Endodermal cell (in vitro differentiated cells): ENCODE results near the gene POU2F3. TPM values are rescaled to one million over a fixed set of nuclear protein-coding genes. Genes with fewer than 3 reads are reported as not detected.

Experiments
- DNase-seq: peaks from one replicate; pipeline ENCODE4 v3.0.0-alpha.2; 2017
- H3K27ac ChIP-seq: 2 replicates; pipeline ENCODE4 v1.5.1; 2013; ENCODE audit warnings: mild to moderate bottlenecking, low read depth, low read length, moderate library complexity
- H3K27me3 ChIP-seq: 2 replicates; pipeline ENCODE4 v1.6.1; 2013; ENCODE audit warnings: mild to moderate bottlenecking, low read length, moderate library complexity; ENCODE audit not compliant: insufficient read depth, control insufficient read depth, poor library complexity, severe bottlenecking
- H3K36me3 ChIP-seq: 2 replicates; pipeline ENCODE4 v1.7.0; 2013; ENCODE audit warnings: mild to moderate bottlenecking, low read length, moderate library complexity; ENCODE audit not compliant: control insufficient read depth, insufficient read depth
- H3K4me1 ChIP-seq: one replicate; pipeline ENCODE4 v1.7.0; 2013; ENCODE audit warnings: low read length; ENCODE audit not compliant: control insufficient read depth, insufficient read depth
- H3K4me3 ChIP-seq: 2 replicates; pipeline ENCODE4 v1.5.1; 2013; ENCODE audit warnings: mild to moderate bottlenecking, low read length, moderate library complexity
- H3K9ac ChIP-seq: 2 replicates; pipeline ENCODE4 v1.6.1; 2013; ENCODE audit warnings: mild to moderate bottlenecking, low read length, moderate library complexity; ENCODE audit not compliant: poor library complexity, severe bottlenecking; ENCODE audit errors: extremely low read depth
- H3K9me3 ChIP-seq: 2 replicates; pipeline ENCODE4 v1.6.1; 2013; ENCODE audit warnings: mild to moderate bottlenecking, low read length, moderate library complexity; ENCODE audit not compliant: control insufficient read depth
- H3K27ac Mint-ChIP-seq: 2 replicates; pipeline ENCODE4 v1.8.0; 2020; ENCODE audit warnings: mixed read lengths
- H3K27me3 Mint-ChIP-seq: 2 replicates; pipeline ENCODE4 v1.8.0; 2021; ENCODE audit warnings: mild to moderate bottlenecking, mixed read lengths; ENCODE audit not compliant: insufficient read depth
- H3K36me3 Mint-ChIP-seq: 2 replicates; pipeline ENCODE4 v1.8.0; 2020; ENCODE audit warnings: low read depth, mixed read lengths
- H3K4me1 Mint-ChIP-seq: 2 replicates; pipeline ENCODE4 v1.8.0; 2020; ENCODE audit warnings: mixed read lengths
- H3K4me3 Mint-ChIP-seq: 2 replicates; pipeline ENCODE4 v1.8.0; 2020; ENCODE audit warnings: mild to moderate bottlenecking, moderate library complexity, mixed read lengths
- H3K9me3 Mint-ChIP-seq: 2 replicates; pipeline ENCODE4 v1.8.0; 2020; ENCODE audit warnings: mild to moderate bottlenecking, mixed read lengths
- WGBS, 2 experiments: methylation state at CpG; one replicate each; pipeline versions ENCODE4 v1.1.5 to v1.1.7; 2013; ENCODE audit warnings: missing lambda C conversion rate in 2 of 2, mixed read lengths in 1 of 2; ENCODE audit not compliant: insufficient coverage in 1 of 2, insufficient read length in 1 of 2; 5-methylcytosine and 5-hydroxymethylcytosine counted together
- long read RNA-seq, 4 experiments: library from polyadenylated mRNA in 2 of 4; library from RNA in 1 of 4; library from capped mRNA in 1 of 4; stranded (forward) in 3 of 4; unstranded in 1 of 4; transcript quantifications; one replicate each; pipeline ENCODE4 v2.0.0, GENCODE V29; 2020 to 2021; ENCODE audit warnings: inconsistent platforms in 1 of 4
- polyA plus RNA-seq, 2 experiments: library from polyadenylated mRNA; stranded (reverse); fragments of 50-300 nt; gene quantifications; one replicate each; pipeline ENCODE4 v1.2.3, GENCODE V29; 2013
- total RNA-seq, 2 donors: library from RNA; stranded (reverse); fragmentation: NEBNext Ultra II Directional in 1 of 2; extraction: Animal tissue kit (Norgen Biotek cat#: 25700) in 1 of 2; gene quantifications; 2 replicates in 1 of 2; 3 replicates in 1 of 2; pipeline ENCODE4 v1.2.1, GENCODE V29; 2021
- TF ChIP-seq, protein P1 (sequence below): fragments of 200-600 bp; sonication (generic); conservative IDR thresholded peaks from 2 replicates; pipeline ENCODE4 v1.5.0; 2021; ENCODE audit warnings: antibody characterized with exemption, mild to moderate bottlenecking

POU2F3 gene
- total RNA-seq, result under 1 TPM in 1 of 2 donors, not detected in 1; 0.46 TPM
- polyA plus RNA-seq (2013, experiment 1 of 2), result 0.18 TPM
- 0.12 TPM for polyA plus RNA-seq (2013, experiment 2 of 2)
- long read RNA-seq, experiment 1, result 0 reads
- long read RNA-seq, experiment 2, partial matches to known transcripts, result 1 of 1 reads
- long read RNA-seq, experiment 2, other reads (novel, unspliced or antisense), result 0 of 1 reads
- long read RNA-seq, experiment 3, result 0 reads
- long read RNA-seq, experiment 4, result 0 reads

DNA sequence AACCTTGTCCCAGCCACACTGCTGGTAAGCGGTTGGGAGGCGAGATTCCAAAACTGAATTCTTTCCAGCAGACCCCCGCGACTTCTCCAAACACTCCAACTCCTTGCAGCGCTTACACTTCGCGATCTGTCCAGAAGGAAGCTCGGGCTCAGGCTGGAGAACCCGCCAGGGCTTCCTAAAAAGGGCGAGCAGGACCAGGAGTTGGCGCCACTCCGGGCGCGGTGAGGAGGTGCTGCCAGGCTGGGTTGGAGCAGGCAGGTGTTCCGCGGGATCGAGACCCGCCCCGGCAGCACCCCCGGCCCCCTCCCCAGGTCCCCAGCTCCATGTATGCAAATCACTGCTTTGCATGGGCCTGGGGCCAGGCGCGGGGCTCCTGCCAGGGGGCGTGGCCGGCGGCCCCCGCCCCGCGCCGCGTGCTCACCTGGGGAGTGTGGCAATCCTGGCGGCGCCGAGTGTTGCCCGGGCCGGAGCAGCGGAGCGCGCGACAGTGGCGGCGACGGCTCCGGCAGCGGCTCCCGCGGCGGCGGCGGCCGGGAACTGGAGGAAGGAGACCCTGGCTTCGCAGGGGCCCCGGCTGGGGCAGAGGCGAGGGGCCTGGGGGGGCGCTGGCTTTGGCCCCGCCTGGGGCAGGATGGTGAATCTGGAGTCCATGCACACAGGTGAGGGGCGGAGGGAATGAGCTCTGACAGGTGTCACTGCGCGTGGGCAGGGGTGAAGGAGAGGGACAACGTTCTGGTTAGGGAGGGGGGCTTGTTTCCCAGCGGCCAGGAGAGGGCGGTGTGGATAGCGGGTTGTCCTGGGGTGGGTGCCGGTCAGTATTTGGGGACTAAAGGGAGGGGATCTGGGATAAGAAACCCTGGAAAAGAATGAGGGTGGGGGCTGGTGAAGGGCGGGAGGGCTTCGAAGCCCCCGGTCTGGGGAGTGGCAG lies at the start of gene POU2F3:
TSS of gene POU2F3 (plus strand) at position 428 of the 928 bp plus-strand sequence. CDS start at position 632, 204 bp downstream.
- Histone ChIP-seq H3K4me1 (no peaks in the 10 kb centered on the region), H3K4me3 (peak within 1 kb of the TSS; percentile 56), H3K9me3 (no peaks in the 10 kb centered on the region), H3K27me3 (peaks cover 42% of the 10 kb centered on the region), H3K9ac (no peak within 1 kb of the TSS), H3K27ac (no peak within 1 kb of the TSS), H3K36me3 (no peaks in the 10 kb centered on the region)
- peaks cover 14% of the 10 kb centered on the region for H3K4me1 Mint-ChIP-seq
- H3K27me3 Mint-ChIP-seq, result peaks cover 64% of the 10 kb centered on the region
- 10% methylated on average over 25 to 66 of the region's 66 CpGs for WGBS, 2 experiments
- DNase-seq, result peak; percentile 84
- peak within 1 kb of the TSS; percentile 46 for H3K4me3 Mint-ChIP-seq
- no peaks in the 10 kb centered on the region for H3K9me3 Mint-ChIP-seq
- H3K36me3 Mint-ChIP-seq, result no peaks in the 10 kb centered on the region
- no peak within 1 kb of the TSS for H3K27ac Mint-ChIP-seq
- TF ChIP-seq, protein P1, sequence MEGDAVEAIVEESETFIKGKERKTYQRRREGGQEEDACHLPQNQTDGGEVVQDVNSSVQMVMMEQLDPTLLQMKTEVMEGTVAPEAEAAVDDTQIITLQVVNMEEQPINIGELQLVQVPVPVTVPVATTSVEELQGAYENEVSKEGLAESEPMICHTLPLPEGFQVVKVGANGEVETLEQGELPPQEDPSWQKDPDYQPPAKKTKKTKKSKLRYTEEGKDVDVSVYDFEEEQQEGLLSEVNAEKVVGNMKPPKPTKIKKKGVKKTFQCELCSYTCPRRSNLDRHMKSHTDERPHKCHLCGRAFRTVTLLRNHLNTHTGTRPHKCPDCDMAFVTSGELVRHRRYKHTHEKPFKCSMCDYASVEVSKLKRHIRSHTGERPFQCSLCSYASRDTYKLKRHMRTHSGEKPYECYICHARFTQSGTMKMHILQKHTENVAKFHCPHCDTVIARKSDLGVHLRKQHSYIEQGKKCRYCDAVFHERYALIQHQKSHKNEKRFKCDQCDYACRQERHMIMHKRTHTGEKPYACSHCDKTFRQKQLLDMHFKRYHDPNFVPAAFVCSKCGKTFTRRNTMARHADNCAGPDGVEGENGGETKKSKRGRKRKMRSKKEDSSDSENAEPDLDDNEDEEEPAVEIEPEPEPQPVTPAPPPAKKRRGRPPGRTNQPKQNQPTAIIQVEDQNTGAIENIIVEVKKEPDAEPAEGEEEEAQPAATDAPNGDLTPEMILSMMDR, result peak; percentile 64

- peaks cover 37% of the 10 kb centered on the region for H3K27me3 Mint-ChIP-seq
- H3K4me1 Mint-ChIP-seq, result no peaks in the 10 kb centered on the region
- no peak overlapping the region for H3K27ac Mint-ChIP-seq
- Histone ChIP-seq H3K9ac (no peak overlapping the region), H3K4me3 (no peak overlapping the region), H3K9me3 (no peaks in the 10 kb centered on the region), H3K36me3 (no peaks in the 10 kb centered on the region), H3K27ac (no peak overlapping the region), H3K4me1 (no peaks in the 10 kb centered on the region), H3K27me3 (no peaks in the 10 kb centered on the region)
- peaks cover 7% of the 10 kb centered on the region for H3K9me3 Mint-ChIP-seq
- WGBS, 2 experiments, result 79 to 83% methylated on average over 3 to 4 of the region's 4 CpGs
- H3K4me3 Mint-ChIP-seq, result no peak overlapping the region
- no peaks in the 10 kb centered on the region for H3K36me3 Mint-ChIP-seq
- TF ChIP-seq, protein P1, result peak; percentile 35
- peak; percentile 66 for DNase-seq
These were observed 48.9 kb upstream of the POU2F3 start for GRCh38 chr11:120191058-120191457.

GRCh38 chr11:120192831-120193625 lies 46.9 kb upstream of the POU2F3 start:
- no peak for DNase-seq
- H3K4me3 Mint-ChIP-seq, result no peak overlapping the region
- no peaks in the 10 kb centered on the region for H3K4me1 ChIP-seq
- H3K9me3 ChIP-seq, result no peaks in the 10 kb centered on the region
- H3K36me3 ChIP-seq, result no peaks in the 10 kb centered on the region
- no peak overlapping the region for H3K4me3 ChIP-seq
- no peak overlapping the region for H3K27ac ChIP-seq
- peaks cover 3% of the 10 kb centered on the region for H3K4me1 Mint-ChIP-seq
- H3K9me3 Mint-ChIP-seq, result peaks cover 7% of the 10 kb centered on the region
- no peak overlapping the region for H3K9ac ChIP-seq
- no peaks in the 10 kb centered on the region for H3K27me3 ChIP-seq
- TF ChIP-seq, protein P1, result no peak
- 91 to 92% methylated on average over 9 to 15 of the region's 15 CpGs for WGBS, 2 experiments
- H3K36me3 Mint-ChIP-seq, result no peaks in the 10 kb centered on the region
- no peak overlapping the region for H3K27ac Mint-ChIP-seq
- H3K27me3 Mint-ChIP-seq, result peaks cover 26% of the 10 kb centered on the region
